CD4-positive, alpha-beta T cell treated with Interleukin-4 for 4 hours (primary cell): ENCODE measurements around the gene ATP6V1C2.
"Not testable (repeated sequence)": the region's sequence is repeated elsewhere in the genome, so short reads cannot be mapped to it uniquely, and the experiment has no call there.

Experiments
- DNase-seq: peaks from one replicate; pipeline ENCODE4 v3.0.0-alpha.2; 2020

ATP6V1C2 gene

DNA sequence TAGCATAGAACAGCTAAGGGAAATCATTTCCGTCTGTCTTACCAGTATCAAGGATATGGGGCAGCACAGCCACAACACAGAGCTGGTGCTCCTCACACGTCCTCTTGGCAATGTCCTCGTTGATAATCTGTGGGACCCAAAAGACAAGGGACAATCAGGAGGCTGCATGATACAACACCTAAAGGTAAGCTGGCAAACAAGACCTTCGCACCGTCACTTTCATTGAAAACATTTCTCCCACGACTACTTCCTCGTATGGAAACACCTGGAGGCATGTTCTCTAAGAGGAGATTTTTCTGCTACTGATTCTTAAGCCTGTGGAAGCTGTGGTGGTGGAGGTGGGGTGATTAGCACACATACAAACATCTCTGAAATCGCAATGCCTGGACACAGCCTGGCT is 67.4 kb downstream of the ATP6V1C2 start:
- DNase-seq: no peak

DNA sequence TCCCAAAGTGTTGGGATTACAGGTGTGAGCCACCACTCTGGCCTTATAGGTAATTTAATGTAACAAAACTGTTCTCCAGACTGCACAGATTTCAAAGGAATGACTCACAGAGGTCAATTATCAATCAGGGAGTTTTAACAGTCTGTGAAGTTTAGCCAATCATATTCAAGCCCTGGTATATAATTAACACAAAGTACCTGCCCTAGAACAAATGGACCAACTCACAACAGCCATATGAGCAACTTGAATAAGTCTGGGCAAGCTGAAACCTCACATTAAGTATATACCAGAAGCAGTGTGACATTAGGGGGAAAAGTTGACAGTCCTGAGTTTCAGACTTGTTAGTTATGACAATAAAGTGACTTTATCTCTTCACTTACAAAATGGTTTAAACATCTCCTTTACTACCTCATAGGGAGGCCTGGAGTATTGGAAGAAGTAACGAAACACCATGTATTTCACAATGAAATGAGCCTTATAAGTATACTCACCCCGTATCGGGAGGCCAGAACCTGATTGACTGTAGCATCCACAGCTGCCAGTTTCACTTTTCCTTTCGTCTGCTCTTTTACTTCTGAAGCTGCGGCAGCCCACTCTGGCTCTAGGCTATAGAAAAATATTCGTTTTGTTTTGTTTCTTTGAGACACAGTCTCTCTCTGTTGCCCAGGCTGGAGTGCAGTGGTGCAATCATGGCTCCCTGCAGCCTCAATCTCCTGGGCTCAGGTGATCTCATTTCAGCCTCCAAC is 69.0 kb downstream of the ATP6V1C2 start:
- peak; percentile 51 for DNase-seq

DNA sequence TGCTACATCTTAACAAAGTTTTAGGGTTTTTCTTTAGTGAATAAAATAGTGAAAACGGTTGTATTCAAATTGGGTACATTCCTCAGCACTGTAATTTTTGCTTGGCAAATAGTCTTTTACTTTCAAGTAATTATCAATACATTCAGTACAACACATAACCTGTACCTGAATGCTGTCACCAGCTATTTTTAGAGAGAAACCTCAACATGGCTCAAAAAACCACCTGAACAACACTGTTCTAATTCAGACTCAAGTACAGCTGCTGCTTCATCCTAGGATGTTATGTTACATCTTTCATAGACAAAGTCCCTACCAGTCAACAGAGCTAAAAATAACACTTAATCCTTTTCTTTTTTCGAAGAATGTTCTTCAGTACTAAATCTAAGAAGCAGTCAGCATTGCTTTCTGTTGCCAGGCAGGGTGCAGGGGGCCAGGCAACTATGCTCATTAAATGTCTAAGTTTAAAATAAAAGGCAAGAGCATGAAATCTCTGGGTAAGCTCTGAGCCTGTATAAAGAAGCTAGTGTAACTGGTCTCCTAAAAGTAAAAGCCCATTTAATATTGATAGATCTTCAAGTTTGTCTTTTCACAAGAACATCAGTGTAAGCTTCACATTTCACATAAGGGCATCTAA is 70.7 kb downstream of the ATP6V1C2 start:
- peak; percentile 38 for DNase-seq

DNA sequence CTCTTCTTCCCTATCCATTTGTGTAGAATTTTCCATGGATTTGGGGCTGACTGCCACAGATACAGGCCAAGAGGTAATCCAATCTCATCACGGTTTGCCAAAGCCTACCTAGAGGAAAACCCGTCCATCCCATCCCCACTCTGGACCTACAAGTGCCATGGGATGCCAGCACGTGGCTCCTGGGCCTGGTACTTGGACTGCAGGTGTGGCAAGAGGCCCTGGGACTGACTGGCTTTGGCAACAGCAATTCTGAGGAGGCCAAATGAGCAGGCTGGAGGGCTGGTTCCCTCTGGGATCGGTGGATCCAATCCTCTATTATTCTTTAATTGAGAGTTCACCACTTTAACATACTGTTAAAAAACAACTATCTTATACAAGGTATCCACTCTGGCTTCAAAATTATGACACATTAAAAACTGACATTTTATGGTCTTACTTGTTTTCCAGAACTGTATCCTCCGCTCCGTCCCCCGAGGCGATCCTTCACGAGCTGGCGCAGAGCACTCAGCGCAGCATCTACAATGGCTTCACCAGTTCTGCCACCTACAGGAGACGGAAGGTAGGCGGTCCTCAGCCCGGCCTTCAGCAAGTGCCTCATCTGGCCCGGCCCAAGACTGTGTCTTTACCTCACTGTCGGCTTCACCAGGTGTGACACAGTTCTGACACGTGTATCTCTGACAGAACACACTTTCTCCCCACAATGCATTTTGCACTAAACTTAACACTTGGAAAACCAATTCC is 71.4 kb downstream of the ATP6V1C2 start:
- no peak for DNase-seq

DNA sequence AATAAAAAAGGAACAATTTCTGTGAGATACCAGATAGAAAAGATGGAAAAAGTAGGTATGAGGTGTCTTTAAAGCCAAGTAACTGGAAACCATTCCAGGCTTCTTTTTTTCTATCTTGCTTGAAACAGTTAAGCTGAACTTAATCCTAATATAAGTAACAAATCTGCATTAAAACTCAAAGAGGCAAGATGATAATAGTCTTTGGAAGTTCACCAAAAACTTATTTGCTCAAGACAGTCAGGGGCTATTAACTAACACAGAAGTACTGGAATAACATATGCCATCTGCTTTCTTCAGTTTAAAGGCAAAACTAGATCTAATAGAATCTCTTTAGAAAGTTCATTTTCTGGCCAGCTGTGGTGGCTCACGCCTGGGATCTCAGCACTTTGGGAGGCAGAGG is 72.4 kb downstream of the ATP6V1C2 start:
- DNase-seq: no peak

DNA sequence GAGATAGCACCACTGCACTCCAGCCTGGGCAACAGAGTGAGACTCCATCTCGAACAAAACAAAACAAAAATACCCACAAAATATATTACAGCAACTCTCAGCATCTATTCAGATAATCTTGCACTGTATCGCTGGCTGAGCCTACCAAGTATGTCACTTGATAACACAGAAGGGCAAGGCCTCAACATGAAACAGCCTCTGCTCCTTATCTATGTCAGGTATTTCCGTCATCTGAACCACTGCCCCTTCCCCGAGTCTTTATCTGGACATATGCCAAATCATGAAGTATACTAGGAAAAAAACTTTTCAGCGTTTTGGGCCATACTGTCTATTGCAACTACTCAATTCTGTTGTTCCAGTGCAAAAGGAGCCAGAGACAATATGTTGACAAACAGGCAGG is 73.4 kb downstream of the ATP6V1C2 start:
- no peak for DNase-seq

DNA sequence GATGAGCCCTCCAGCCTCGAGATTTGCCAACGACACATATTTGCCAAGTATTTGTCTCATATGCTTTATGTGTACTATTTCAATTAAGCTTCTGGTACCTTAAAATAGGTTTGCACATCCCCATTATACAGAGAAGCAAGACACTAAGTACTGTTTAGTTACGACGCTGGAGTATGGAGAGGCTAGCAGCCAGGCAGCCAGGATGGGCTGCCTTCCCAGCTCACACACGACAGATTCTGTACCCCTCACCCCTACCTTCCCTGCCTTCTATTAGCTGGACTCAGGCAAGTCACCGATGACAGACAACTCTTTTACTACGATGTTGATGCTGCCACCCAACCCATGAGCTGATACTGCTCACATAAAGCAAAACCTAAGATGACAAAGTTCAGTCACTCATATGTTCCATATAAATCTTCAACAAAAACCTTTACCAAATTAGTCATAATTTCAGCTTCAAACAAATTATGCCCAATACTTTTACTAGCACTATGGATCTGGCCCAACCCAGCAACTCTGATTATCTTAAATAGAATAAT is 74.1 kb downstream of the ATP6V1C2 start:
- DNase-seq: no peak

DNA sequence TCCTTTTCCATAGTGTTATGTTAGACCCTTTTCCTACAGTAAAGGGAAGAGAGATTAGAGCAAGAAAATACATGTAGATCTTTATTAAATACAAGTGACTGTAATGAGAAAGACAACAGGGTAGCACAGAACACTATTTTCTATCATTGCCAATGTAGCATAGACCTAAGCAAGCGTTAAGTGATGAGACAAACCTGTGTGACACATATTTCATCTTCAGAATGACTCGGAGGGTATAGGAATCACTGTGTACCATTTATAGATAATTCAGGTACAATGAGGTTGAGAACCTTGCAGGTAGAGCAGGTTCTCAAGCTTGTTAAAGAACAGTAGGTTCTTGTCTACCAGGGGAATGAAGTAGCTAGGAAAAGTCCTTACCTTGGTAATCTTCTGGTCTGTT is 75.3 kb downstream of the ATP6V1C2 start:
- no peak for DNase-seq

DNA sequence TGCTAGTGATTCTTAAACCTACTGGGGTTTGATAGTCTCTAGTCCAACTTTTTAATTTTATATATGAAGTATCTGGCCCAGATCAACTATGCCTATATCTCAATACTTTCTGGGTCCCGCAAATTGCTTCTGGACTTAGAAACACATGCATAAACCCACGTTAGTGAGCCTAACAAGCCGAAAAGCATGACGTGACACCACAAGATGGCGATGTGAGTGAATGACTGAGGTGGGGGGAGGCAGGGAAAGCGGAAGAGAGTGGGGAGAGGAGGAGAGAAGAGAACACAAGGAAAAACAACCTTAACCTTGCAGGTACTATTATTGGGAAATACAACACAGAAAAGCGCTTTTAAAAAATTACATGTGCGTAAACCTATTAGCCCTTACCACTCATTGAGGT is 77.4 kb downstream of the ATP6V1C2 start:
- no peak for DNase-seq

DNA sequence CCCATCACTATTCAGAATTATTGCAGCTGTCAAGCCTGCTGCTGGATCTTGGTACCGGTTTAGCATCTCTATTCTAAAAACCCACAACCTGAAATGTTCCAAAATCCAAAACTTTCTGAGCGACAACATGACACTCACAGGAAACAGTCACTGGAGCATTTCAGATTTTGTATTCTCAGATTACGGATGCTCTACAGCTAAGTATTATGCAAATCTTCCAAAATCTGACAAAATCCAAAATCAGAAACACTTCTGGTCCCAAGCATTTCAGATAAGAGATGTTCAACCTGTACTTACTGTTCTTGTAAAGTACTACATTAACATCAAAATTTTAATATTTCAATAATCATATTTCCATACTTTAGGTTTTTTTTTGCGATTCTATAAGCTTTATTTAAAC is 78.7 kb downstream of the ATP6V1C2 start:
- DNase-seq: no peak

DNA sequence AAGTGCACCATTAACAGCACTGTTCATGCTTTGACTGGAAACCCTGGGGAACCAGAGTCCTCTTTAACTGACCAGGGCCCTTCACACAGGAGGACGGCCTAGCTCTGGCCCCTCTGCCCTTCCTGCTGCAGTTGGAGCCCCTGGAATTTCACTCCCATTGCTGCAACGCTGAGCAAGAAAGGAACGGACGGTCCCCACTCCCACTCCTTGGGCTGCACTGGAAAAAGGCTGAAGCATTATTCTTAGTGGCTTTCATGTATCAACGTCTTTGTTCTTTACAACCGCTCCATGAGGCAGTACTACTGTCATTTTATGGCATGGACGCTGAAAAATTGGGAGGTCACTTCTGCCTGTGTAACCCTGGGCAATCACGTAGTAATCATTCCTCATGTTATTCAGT is 81.2 kb downstream of the ATP6V1C2 start:
- DNase-seq: no peak

DNA sequence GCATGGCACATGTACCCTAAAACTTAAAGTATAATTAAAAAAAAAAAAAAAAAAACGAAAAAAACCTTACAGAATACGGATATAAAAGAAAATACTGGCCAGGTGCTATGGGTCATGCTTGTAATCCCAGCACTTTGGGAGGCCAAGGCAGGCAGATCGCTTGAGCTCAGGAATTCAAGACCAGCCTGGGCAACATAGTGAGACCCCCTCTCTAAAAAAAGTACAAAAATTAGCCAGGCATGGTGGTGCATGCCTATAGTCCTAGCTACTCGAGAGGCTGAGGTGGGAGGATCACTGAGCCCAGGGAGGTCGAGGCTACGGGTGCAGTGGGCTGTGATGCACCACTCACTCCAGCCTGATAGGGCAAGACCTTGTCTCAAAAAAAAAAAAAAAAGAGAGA is 84.6 kb downstream of the ATP6V1C2 start:
- DNase-seq: not testable (repeated sequence)

DNA sequence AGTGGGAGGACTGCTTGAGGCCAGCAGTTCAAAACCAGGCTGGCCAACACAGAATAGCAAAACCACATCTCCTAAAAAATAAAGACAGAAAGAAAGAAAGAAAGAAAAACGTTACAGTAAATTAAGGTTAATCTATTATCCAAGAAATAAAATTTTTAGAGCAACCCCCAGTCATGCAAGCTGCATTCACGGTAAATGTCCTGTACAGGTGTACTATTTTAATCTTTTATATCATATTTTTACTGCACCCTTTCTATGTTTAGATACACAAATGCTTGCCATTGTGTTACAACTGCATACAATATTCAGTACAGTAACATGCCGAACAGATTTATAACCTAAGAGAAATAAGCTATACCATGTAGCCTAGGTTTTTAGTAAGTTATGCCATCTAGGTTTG is 85.1 kb downstream of the ATP6V1C2 start:
- no peak for DNase-seq

DNA sequence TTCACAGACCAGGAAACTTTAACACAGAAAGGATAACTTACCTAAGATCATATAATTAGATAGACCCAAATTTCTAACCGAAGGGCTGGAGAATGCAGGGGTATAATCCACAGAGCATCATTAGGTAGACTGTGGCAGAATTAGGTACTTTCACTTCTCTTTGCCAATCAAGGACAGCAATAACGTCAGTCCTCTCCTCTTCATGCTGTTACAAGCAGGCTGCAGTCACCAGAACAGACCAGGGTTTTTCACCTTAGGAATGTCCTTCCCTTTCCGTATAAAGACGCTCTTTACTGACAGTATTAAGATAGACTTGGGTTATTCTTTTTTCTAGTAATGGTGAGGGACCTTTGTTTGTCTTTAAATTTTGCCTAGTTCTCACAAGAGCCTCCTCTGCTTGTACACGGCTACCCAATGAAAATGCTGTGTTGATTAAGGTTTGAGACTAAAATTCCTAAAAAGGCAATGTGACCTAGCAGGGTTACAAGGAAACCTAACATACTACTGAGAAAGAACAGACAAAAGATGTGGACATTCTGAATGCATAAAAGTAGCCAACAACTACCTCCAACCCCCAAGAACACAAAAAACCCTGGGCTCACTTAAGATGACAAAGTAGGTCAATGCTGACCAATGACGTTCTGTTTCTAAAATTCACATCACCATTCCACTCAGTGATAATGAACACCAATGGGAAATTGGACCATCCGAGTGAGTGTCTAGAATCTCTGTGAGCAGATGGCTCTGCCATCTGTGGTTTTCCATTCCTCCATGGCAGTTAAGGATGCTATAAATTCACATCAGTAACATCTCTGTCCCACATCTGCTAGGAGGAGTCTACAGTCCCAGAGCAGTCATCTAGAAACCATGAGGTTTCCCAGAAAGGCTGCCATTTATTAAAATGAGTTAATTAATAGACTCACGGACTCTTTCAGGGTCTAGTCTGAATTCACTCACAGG is 89.1 kb downstream of the ATP6V1C2 start:
- peak; percentile 44 for DNase-seq

DNA sequence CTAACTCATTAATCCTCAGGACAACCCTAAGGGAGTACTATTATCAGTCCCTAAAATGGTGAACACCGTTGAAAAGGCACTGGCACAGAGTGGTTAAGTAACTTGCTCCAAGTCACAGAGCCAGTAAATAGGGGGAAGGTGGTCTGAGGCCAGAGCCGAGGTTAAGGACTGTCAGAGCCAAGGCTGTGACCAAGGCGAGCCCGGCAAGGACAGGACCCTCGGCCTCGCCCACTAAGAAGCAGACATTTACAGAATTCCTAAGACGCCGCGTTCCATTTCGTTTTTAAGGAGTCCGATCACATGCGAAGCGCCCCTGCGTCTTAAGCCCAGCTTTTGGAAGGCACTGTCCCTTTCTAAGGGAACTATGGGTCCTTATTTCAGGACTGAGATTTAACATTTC is 90.1 kb downstream of the ATP6V1C2 start:
- no peak for DNase-seq

DNA sequence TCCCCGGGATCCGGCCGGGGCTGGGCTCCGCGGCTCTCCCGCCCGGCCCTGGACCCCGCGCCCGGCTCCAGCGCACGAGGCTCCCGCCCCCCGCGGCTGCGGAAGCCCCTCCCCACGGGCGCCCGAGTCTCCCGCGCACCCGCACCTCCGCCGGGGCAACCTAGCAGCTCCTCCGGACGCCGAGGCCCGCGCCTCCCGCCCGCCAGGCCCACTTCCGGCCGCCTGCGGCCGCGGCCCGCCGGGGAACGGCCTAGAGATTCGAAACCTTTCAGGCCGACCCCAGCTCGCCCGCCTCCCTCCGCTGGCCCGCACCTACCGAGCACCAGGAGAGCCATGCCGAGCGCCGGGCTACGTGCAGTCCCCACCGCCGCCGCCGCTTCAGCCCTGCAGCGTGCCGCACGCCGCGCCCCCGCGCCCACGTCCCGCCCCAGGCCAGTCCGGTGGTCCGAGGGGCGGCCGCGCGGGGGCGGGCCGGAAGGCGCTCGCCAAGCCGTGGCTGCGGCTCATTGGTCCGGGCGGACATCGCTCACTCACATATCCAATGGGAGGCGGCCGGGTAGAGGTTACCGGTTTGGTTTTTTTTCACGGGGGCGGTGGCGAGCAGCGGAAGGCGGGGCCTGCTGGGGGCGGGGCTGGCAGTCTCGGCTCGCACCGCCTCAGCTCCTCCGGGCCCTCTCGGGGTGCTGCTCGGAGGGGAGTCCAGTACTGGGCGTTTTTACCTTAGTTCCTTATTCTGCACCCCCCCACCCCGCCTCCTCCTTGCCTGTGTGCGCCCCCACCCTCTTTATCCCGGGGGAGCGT is 91.1 kb downstream of the ATP6V1C2 start, which contains the start of gene PDIA6:
Gene PDIA6 (minus strand): TSS at position 424 of the 801 bp plus-strand sequence. CDS start 89 bp downstream, at position 335.
- DNase-seq: peak; percentile 95

DNA sequence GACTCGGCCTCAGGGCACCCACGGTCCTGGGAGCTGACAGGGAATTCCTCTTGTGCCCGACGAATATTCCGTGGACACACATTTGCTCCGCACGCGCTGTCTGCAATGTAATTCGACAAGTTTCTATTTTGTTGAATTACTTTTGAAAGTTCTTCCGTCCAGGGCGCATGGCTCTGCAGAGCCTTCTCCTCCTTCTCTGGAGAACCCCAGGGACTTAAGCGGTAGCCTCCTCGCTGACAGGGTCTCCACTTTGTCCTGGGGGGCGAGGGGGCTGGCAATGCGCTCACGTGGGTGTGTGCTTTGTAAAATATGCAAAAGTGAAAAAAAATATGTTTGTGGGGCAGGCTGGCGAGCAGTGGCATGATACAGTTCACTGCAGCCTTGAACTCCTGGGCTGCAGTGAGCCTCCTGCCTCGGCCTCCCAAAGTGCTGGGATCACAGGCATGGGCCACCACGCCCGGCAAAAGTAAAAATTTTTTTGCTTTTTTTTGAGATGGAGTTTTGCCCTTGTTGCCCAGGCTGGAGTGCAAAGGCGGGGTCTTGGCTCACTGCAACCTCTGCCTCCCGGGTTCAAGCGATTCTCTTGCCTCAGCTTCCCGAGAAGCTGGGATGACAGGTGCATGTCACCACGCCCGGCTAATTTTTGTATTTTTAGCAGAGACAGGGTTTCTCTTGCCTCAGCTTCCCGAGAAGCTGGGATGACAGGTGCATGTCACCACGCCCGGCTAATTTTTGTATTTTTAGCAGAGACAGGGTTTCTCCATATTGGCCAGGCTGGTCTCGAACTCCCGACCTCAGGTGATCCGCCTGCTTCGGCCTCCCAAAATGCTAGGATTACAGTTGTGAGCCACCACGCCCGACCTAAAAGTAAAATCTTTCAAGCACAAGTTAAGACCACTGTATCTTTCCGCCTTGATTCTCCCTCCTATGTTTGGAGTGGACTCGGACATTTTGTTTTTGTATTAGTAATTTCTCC is 92.0 kb downstream of the ATP6V1C2 start:
- DNase-seq: not testable (repeated sequence)

DNA sequence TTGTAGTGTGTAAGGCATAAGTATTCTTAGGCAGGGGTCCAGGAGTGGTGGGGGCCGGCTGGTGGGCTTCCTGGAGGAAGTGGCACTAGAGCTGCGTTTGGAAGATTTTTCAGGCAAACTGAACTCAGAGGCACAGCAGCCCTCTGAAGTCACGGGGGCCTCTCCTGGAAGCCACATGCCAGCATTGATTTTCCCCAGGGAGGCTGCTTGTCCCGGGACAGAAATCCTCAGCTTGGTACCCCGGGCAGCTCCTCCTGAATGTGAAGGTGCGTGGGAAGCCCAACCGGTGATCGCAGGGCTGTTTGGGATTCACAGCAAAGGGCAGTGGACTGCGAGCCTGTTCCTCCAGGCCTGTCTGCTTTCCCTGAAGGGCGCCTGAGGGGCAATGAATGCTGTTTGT is 92.7 kb downstream of the ATP6V1C2 start:
- DNase-seq: no peak

DNA sequence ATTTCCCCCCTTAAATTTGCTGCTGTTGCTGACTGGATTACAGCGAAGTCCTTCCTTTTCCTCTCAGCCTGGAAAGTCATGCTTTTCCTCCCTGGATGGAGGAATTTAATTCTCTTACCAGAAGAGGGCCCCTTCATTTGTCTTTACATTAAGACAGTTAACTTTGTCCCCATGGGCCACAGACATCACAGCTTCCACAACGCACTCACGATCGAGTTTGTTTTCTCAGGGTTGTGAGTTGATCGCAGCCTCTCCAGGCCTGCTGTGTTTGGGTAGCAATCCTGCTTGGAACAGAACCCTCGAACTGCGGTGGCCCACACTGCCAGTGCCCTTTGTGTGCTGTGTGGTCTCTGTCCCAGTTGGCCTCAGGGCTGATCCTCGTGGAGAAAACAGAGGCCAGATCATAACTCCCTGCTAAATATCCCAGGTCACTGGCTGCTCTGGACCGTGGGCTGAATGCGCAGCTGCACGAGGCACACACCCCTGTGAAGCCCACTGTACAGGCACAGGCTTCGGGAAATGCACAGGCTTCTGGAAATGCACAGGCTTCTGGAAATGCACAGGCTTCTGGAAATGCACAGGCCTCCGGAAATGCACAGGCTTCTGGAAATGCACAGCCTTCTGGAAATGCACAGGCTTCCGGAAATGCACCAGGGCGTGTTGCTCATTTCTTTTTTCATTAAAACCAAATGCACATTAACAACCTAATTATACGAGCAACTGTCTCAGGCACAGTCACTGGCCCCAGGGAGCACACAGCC is 93.3 kb downstream of the ATP6V1C2 start:
- DNase-seq: no peak

DNA sequence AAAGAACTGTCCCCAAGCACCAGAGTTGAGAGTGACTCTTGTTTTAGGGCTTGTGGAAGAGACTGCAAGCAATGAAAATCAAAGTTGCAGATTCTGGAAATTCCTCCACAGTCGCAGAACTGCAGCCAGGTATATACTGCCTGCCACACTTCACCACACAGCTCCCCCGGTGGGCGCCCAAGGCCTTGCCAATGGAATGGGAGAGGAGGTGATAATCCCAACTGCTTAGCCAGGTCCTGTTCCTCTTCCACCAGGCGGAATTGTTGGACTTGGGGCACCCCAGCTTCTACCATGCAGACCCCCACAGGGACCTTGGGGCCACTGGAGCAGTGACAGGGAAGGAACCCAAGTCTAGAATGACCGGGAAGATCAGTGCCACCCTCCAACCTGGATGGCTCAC is 96.0 kb downstream of the ATP6V1C2 start:
- no peak for DNase-seq
